ENCODE data around the gene CCDC149.

Gene CCDC149

DNA sequence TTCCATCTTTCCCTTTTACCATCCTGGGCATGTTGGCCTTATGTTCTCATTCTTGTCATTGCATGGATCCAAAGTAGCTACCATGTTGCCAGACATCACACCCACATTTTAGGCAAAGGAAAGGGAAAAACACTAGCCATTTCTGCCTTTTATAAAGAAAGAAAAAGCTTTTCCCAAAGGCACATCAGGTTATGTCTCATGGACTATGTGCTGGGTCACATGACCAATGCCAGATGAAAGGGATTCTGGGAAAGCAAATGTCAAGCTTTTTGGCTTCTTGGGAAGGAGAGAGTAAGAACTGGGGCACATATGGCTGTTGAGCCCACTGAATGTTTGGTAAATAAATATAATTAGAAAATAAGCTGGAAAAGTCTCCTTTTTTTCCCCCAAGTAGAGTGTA lies 121.8 kb downstream of the CCDC149 start:
- no peak overlapping the region for H3K4me3 ChIP-seq (ENCODE audit: low read depth, low read length)
- TF ChIP-seq, protein P1, sequence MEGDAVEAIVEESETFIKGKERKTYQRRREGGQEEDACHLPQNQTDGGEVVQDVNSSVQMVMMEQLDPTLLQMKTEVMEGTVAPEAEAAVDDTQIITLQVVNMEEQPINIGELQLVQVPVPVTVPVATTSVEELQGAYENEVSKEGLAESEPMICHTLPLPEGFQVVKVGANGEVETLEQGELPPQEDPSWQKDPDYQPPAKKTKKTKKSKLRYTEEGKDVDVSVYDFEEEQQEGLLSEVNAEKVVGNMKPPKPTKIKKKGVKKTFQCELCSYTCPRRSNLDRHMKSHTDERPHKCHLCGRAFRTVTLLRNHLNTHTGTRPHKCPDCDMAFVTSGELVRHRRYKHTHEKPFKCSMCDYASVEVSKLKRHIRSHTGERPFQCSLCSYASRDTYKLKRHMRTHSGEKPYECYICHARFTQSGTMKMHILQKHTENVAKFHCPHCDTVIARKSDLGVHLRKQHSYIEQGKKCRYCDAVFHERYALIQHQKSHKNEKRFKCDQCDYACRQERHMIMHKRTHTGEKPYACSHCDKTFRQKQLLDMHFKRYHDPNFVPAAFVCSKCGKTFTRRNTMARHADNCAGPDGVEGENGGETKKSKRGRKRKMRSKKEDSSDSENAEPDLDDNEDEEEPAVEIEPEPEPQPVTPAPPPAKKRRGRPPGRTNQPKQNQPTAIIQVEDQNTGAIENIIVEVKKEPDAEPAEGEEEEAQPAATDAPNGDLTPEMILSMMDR (IDR thresholded peaks at IDR 0.05; ENCODE audit: low read depth, low read length): no peak
- in situ Hi-C loops (cut with HindIII; ENCODE audit: low sequenced_read_pairs): no loop called here
- no peak for DNase-seq (ENCODE audit: low read depth, low spot score)

DNA sequence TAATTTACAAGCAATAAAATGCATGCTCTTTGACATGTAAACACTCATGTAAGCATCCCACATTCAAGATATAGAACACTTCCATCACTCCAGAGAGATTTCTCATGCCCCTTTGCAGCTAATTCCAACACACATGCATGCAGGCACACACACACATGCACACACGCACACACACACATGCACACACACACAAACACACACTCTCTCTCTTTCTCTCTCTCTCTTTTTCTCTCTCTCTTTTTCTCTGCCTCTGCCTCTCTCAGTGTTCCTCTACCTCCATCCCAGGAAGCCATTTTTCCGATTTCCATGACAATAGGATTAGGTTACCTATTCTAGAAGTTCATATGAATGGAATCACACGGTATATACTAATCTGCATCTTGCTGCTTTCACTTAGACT lies 129.3 kb downstream of the CCDC149 start:
- H3K4me3 ChIP-seq (ENCODE audit: low read depth, low read length): no peak overlapping the region
- in situ Hi-C loops (cut with HindIII; ENCODE audit: low sequenced_read_pairs): no loop called here
- TF ChIP-seq, protein P1 (IDR thresholded peaks at IDR 0.05; ENCODE audit: low read depth, low read length): no peak
- DNase-seq (ENCODE audit: low read depth, low spot score): no peak

DNA sequence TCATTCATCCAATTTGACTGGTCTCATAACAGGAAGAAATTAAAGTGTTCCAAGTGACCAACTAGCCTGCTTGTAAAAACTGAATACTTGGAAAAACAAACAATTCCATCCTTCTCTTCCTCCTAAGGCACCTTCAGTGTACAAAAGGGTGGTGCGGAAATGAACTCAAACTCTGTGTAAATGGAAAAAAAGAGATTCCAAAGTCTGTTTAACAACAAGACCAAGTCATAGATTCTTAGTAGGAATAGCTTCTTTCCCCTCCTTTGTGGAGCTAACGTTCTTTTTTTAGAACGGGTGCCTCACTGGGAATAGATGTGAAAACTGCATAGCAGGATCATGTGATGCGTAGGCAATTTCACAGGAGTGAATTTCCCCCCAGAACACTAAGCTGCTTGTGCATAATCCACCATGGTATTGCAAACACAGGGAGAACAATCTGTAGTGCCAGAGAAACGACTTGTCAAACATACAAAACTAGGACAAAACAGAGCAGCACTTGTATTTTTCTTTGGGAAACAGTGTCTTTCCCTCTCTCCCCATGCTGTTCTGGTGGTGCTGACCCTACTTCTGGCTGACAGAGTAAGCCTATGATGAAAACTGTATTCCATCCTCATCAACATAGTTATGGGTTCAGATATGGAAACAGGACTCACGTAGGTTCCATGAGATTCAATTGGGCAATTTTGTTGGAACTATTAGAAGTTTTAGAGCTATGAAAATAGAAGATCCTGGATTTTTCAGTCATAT lies 130.7 kb downstream of the CCDC149 start:
- in situ Hi-C loops (cut with HindIII; ENCODE audit: low sequenced_read_pairs): no loop called here
- TF ChIP-seq, protein P1 (IDR thresholded peaks at IDR 0.05; ENCODE audit: low read depth, low read length): no peak
- no peak overlapping the region for H3K4me3 ChIP-seq (ENCODE audit: low read depth, low read length)
- no peak for DNase-seq (ENCODE audit: low read depth, low spot score)

DNA sequence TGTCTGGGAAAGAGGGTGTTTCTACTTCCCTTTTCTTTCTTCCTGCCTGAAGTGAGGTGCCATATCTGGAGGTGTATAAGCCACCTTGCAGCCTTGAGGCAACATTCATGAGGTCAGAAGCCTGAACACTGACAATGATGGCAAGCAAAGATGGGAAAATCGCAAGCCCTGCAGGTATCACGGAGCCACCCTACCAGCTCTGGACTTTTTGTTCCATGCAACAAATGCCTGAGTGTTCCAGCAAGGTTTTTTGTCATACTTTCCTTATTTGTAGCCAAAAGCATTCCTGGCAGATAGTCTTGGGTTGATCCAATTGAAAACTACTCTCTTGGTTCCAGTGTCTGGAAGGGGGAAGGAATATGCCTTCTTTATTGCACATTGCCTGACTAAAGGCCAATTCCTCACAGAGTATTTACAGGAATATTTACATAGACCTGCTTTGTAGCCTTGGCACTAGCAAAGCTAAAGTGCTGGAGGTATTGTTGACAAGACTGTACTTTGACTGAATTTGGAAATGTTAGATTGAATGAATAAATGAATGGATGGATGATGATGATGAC lies 131.8 kb downstream of the CCDC149 start:
- in situ Hi-C loops (cut with HindIII; ENCODE audit: low sequenced_read_pairs): no loop called here
- DNase-seq (ENCODE audit: low read depth, low spot score): no peak
- no peak overlapping the region for H3K4me3 ChIP-seq (ENCODE audit: low read depth, low read length)
- TF ChIP-seq, protein P1 (IDR thresholded peaks at IDR 0.05; ENCODE audit: low read depth, low read length): no peak

DNA sequence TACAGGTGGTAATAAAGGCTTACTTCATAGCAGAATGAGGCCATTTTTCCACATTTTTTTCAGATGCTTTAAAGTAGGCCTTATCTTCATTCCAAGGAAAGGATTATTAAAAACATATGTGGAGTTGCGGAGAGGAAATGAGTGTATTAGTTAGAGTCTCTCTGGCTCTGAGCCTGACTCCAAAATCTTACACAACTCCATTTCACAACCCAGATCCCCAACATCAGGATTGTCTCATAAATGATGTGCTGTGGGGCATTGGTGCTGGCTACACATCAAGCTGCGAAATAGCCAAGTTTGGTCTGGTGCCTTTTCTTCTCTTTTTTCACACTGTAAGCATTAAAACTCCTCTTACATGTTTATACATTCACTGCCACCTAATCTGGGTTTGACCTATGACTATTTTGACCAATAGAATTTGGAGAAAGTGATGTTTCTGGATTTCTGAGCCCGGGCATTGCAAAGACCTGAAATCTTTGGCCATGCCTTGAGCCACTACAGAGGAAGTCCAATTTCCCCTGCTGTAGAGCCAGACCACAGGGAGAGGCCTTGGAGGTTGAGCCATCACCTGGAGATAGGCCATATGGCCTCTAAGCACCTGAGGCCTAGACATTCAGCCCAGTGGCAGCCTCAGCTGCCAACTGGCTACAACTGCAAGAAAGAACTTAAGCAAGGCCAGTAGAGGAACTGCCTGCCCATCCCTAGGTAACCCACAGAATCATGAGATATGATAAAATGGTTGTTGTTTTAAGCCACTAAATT lies 134.2 kb downstream of the CCDC149 start:
- TF ChIP-seq, protein P1 (IDR thresholded peaks at IDR 0.05; ENCODE audit: low read depth, low read length): no peak
- in situ Hi-C loops (cut with HindIII; ENCODE audit: low sequenced_read_pairs): no loop called here
- H3K4me3 ChIP-seq (ENCODE audit: low read depth, low read length): no peak overlapping the region
- peak; percentile 92 for DNase-seq (ENCODE audit: low read depth, low spot score)

DNA sequence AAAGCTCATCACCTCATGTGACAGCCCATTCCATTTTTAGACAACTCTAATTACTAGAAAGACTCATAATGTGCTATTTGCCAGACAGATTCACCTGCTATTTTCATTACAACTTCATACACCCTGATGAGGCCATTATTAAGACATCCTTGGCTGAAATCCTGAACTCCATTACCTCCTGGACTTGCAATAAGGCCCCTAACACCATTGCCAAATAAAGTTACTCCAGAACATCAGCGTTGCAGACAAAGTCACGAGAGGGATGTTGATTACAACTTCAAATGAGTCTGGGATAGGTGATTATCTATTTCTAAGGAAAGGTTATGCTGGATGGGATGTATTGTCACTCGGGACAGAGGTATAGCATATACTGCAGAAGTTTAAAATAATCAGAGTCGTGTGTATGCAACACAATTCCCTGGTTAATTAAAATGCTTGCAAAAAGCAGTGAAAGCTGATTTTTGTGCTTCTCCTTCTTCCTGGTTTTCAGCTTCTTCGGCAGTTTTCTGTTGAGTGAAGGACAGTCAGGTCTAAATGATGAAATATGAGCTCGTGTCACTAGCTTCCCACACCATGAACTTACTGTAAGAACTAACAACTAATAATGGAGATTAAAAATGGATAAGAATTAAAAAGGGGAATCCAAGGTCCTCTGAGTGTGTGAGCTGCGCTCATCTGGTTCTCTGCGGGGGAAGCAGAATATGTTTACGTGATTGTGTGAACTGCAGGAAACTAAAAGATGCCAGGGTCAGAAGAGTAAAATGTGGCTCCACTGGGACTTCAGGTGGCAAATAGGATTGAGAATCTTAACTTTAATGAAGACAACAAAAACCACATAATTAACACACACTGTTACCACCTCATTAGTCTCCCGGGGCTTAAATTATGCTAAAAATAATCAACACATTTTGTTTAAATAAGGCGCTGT lies 135.0 kb downstream of the CCDC149 start:
- no peak for DNase-seq (ENCODE audit: low read depth, low spot score)

More for the DNA sequence above, 135.0 kb downstream of the CCDC149 start:
- in situ Hi-C loops (cut with HindIII; ENCODE audit: low sequenced_read_pairs): no loop called here
- TF ChIP-seq, protein P1 (IDR thresholded peaks at IDR 0.05; ENCODE audit: low read depth, low read length): no peak
- H3K4me3 ChIP-seq (ENCODE audit: low read depth, low read length): no peak overlapping the region
